ENCODE data around the gene PEAR1. TPM values are rescaled to one million over a fixed set of nuclear protein-coding genes. Genes with fewer than 3 reads are reported as not detected.
A peak's percentile ranks its signal among the peaks of the same experiment; 100 is the strongest.

PEAR1 gene
- total RNA-seq, 1 donor: 12.7 TPM

- DNase-seq (ENCODE audit: low read depth in 2 of 3, low spot score in 2 of 3): no peak
Observed at GRCh38 chr1:156951371-156951770, 57.9 kb downstream of the PEAR1 start.

- no peak for DNase-seq (ENCODE audit: low read depth in 2 of 3, low spot score in 2 of 3)
Observed at GRCh38 chr1:156953571-156953970, 60.1 kb downstream of the PEAR1 start.

GRCh38 chr1:156956333-156956732 is 62.8 kb downstream of the PEAR1 start:
- no peak for DNase-seq (ENCODE audit: low read depth in 2 of 3, low spot score in 2 of 3)

DNA sequence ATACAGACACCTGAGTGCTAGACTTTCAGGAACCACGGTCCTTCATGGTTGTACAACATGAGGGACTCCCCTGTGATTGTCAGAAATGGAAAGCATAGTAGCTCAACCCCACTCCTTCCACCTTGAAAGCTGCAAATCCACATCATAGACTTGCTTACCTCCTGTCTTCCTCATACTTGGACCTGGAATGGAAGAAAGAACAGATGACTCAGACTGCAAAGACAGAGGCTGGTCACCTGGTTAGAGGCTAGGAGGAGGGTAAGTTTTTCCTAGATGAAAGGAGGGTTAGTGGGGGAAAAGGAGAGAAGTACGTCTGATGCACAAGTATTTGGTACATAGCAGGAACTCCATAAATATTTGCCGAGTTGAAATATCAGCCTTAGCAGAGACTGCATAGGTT is 64.1 kb downstream of the PEAR1 start:
- DNase-seq (ENCODE audit: low read depth in 2 of 3, low spot score in 2 of 3): no peak

DNA sequence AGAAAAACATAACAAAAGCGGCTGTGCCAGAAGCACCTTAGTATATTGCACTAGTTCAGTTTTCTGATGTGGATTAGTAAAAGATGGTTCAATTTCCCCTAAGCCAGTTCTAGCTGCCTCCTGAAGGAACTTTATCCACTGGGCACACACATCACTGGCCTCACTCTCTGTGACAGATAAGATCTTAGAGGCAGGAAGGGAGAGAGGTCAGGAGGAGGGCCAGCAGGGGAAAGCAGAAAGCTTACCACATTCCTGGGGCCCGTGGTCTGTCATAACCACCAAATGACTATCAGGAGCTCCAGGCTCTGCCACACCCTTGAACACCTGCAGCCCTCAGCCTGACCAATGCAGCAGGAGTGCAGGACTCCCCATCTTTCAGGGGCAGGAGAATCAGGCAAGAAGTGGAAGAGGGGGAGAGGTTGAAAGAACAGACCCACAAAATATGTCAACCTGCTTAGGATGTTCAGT is 64.8 kb downstream of the PEAR1 start:
- DNase-seq (ENCODE audit: low read depth in 2 of 3, low spot score in 2 of 3): no peak

- peak in 1 of 3 donors; percentile 13 for DNase-seq (ENCODE audit: low read depth in 2 of 3, low spot score in 2 of 3)
Observed at GRCh38 chr1:156959414-156959813, 65.9 kb downstream of the PEAR1 start.

DNA sequence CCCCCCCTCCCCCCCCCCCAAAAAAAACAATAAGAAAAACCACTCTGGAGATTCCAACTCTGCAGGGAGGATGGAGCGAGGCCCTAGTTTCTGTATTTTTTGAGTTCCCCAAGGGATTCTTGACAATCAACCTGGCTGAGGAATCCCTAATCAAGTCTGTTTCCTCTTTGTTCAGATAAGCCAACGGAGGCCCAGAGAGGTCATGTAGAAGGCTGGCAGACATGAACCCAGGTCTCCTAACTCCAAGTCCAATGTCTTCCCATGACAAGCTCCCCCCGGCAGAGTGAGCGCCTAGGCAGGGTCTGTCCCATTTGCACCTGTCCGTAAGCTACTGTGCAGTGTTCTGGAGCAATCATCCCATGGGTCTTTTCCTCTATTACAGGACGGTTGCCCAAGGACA is 66.4 kb downstream of the PEAR1 start:
- peak in 1 of 3 donors; percentile 37 for DNase-seq (ENCODE audit: low read depth in 2 of 3, low spot score in 2 of 3)

DNA sequence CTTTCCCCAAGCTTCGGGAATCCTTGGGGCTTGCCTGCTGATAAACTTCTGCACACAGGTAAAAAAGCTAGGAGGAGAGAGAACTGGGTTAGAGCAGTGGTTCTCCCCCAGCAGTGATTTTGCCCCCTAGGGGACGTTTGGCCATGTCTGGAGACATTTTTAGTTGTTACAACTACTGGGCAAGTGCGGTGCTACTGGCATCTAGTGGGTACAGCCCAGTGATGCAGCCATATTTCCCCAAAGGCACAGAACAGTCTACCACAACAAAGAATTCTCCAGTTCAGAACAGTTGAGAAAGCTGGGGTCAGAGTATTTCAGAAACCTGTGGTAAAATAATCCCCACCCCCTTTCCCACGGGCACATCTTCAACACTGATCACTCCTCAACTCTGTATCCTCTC is 68.2 kb downstream of the PEAR1 start:
- DNase-seq (ENCODE audit: low read depth in 2 of 3, low spot score in 2 of 3): peak in 2 of 3 donors; percentile 24 to 43

GRCh38 chr1:156963621-156964020 is 70.1 kb downstream of the PEAR1 start:
- peak in 1 of 3 donors; percentile 24 for DNase-seq (ENCODE audit: low read depth in 2 of 3, low spot score in 2 of 3)

DNA sequence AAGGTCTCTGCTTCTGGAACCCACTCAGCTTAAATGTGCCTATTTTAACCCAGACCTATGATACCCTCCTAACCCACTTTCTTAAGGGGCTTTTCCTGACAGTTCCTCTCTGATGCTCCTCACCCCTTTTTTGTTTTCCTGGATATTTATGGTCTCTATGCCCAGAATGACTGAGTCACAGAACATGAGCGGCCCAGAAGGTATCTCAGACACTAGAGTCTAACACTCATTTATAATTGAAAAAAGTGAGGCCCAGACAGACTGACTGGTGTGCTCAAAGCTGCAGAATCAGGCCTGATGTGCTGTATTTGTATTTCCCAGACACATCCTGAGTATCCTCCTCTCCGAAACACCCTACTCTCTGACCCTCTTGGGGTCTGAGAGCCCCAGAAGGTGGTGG is 70.9 kb downstream of the PEAR1 start:
- DNase-seq (ENCODE audit: low read depth in 2 of 3, low spot score in 2 of 3): no peak

Small RNA genes within 50 kb of the gene (small RNA-seq; reads per million reads assigned to genes)
- gene MIR765: not detected

Other genes starting within 250 kb of the PEAR1 start
- gene NES, start 216.3 kb upstream of the PEAR1 start, total RNA-seq: under 0.01 TPM
- 0.27 TPM for gene CRABP2, start 188.1 kb upstream of the PEAR1 start, total RNA-seq
- 12.9 TPM for gene METTL25B, start 165.2 kb upstream of the PEAR1 start, total RNA-seq
- gene ISG20L2, start 165.0 kb upstream of the PEAR1 start, total RNA-seq: 19.7 TPM
- 16.2 TPM for gene MRPL24, start 152.6 kb upstream of the PEAR1 start, total RNA-seq
- gene HDGF, start 142.0 kb upstream of the PEAR1 start, total RNA-seq: 68.1 TPM
- 23.2 TPM for gene PRCC, start 126.2 kb upstream of the PEAR1 start, total RNA-seq
- 4.3 TPM for gene SH2D2A, start 76.9 kb upstream of the PEAR1 start, total RNA-seq
- gene INSRR, start 34.6 kb upstream of the PEAR1 start, total RNA-seq: under 0.01 TPM
- gene NTRK1, start 32.9 kb upstream of the PEAR1 start, total RNA-seq: 7.5 TPM
- gene LRRC71, start 26.9 kb downstream of the PEAR1 start, total RNA-seq: not detected
- gene ARHGEF11, start 152.0 kb downstream of the PEAR1 start, total RNA-seq: 14.5 TPM
- gene ETV3L, start 206.1 kb downstream of the PEAR1 start, total RNA-seq: not detected
- 15.9 TPM for gene ETV3, start 244.7 kb downstream of the PEAR1 start, total RNA-seq

Measured in hematopoietic multipotent progenitor cell (in vitro differentiated cells).